ENCODE measurements around the gene RELN.

DNA sequence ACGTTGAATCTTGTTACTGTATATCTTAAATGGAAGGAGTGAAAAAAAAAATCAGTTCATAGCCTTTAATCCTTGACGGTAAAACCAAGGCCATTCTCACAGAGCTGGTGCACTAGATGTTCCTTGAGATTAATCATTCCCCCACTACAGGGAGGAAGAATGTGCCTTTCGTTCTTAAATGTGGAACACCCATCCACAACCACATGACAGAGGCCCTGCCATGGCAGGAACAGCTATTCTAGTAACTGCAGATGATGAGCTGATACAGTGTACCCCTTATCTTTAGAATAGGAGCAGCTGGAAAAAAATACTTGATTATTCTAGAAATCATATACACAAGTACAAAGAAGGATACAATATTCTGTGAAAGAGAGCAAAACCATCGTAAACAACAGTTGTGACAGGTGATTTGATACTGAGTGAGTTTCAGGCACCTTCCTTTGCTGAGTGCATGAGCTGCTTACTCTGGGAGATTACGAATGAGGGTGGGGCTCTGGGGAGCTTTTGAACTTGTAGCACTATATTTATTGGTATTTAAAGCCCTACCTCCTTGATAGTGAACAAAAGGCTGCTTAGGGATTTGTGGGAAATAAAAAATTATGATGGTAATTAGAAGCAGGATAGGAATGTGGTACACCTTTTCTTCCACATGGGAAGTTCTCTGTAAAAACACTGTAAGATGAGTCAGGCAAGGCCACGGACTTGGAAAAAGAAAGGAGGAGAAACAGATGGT lies 299.1 kb downstream of the RELN start:
- TF ChIP-seq, protein P1, sequence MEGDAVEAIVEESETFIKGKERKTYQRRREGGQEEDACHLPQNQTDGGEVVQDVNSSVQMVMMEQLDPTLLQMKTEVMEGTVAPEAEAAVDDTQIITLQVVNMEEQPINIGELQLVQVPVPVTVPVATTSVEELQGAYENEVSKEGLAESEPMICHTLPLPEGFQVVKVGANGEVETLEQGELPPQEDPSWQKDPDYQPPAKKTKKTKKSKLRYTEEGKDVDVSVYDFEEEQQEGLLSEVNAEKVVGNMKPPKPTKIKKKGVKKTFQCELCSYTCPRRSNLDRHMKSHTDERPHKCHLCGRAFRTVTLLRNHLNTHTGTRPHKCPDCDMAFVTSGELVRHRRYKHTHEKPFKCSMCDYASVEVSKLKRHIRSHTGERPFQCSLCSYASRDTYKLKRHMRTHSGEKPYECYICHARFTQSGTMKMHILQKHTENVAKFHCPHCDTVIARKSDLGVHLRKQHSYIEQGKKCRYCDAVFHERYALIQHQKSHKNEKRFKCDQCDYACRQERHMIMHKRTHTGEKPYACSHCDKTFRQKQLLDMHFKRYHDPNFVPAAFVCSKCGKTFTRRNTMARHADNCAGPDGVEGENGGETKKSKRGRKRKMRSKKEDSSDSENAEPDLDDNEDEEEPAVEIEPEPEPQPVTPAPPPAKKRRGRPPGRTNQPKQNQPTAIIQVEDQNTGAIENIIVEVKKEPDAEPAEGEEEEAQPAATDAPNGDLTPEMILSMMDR (conservative IDR thresholded peaks at IDR 0.05; ENCODE audit: low read length): no peak
- no peak for TF ChIP-seq EZH2phosphoT487 (IDR thresholded peaks at IDR 0.05; ENCODE audit: borderline replicate concordance)
